Stimulated activated CD8-positive, alpha-beta memory T cell treated with anti-CD3 and anti-CD28 coated beads, Interleukin-15, amount 100 ng/mL, for 24 hours (primary cell): ENCODE data around the gene ANKRD55.
"Not testable (repeated sequence)": the region's sequence is repeated elsewhere in the genome, so short reads cannot be mapped to it uniquely, and the experiment has no call there.

Experiments
- DNase-seq: peaks from one replicate; pipeline ENCODE4 v3.0.0-alpha.2; 2020; ENCODE audit warnings: low read depth

ANKRD55 gene

GRCh38 chr5:56253126-56253525, 20.0 kb upstream of the ANKRD55 start:
- DNase-seq: no peak

- DNase-seq: no peak
Measured at GRCh38 chr5:56251918-56252553, 18.9 kb upstream of the ANKRD55 start.

- DNase-seq: no peak
Measured at GRCh38 chr5:56251440-56251839, 18.3 kb upstream of the ANKRD55 start.

- no peak for DNase-seq
Measured at GRCh38 chr5:56250011-56250410, 16.9 kb upstream of the ANKRD55 start.

- DNase-seq: not testable (repeated sequence)
Measured at GRCh38 chr5:56249085-56249484, 16.0 kb upstream of the ANKRD55 start.

GRCh38 chr5:56247592-56247991, 14.5 kb upstream of the ANKRD55 start:
- no peak for DNase-seq

- DNase-seq: no peak
Measured at GRCh38 chr5:56246769-56247168, 13.6 kb upstream of the ANKRD55 start.

GRCh38 chr5:56245481-56245880, 12.4 kb upstream of the ANKRD55 start:
- DNase-seq: no peak

- no peak for DNase-seq
Measured at GRCh38 chr5:56244627-56245026, 11.5 kb upstream of the ANKRD55 start.

GRCh38 chr5:56242271-56242670, 9.1 kb upstream of the ANKRD55 start:
- not testable (repeated sequence) for DNase-seq

GRCh38 chr5:56232538-56232937, 592 bp downstream of the ANKRD55 start:
- no peak for DNase-seq

- DNase-seq: no peak
Measured at GRCh38 chr5:56230576-56230975, 2.6 kb downstream of the ANKRD55 start.

- DNase-seq: no peak
Measured at GRCh38 chr5:56229111-56229510, 4.0 kb downstream of the ANKRD55 start.

GRCh38 chr5:56228631-56229030, 4.5 kb downstream of the ANKRD55 start:
- no peak for DNase-seq

- no peak for DNase-seq
Measured at GRCh38 chr5:56227691-56228090, 5.4 kb downstream of the ANKRD55 start.

GRCh38 chr5:56223298-56223697, 9.8 kb downstream of the ANKRD55 start:
- DNase-seq: not testable (repeated sequence)

- not testable (repeated sequence) for DNase-seq
Measured at GRCh38 chr5:56221601-56222000, 11.5 kb downstream of the ANKRD55 start.

- DNase-seq: no peak
Measured at GRCh38 chr5:56215019-56215830, 17.9 kb downstream of the ANKRD55 start.

- DNase-seq: not testable (repeated sequence)
Measured at GRCh38 chr5:56213886-56214535, 19.1 kb downstream of the ANKRD55 start.

GRCh38 chr5:56212130-56212879, 20.8 kb downstream of the ANKRD55 start:
- no peak for DNase-seq

GRCh38 chr5:56211298-56211865, 21.7 kb downstream of the ANKRD55 start:
- no peak for DNase-seq

GRCh38 chr5:56208681-56209080, 24.4 kb downstream of the ANKRD55 start:
- DNase-seq: no peak
